H1 (cell line): ENCODE measurements around the gene KPNA6. TPM values are rescaled to one million over a fixed set of nuclear protein-coding genes. Genes with fewer than 3 reads are reported as not detected.

ENCODE experiments used
- TBP ChIP-seq: IDR thresholded peaks from 2 replicates; pipeline ENCODE4 v1.6.1; 2011; ENCODE audit warnings: low read depth, low read length, improper control_type of control experiment
- microRNA-seq, 2 experiments: library from miRNA; unstranded; fragments of <30 nt; microRNA quantifications; one replicate each; pipeline versions ENCODE4 to v1.2.0, GENCODE V29; 2016 to 2020; ENCODE audit warnings: borderline microRNAs expressed in 2 of 2, borderline number of aligned reads in 2 of 2, borderline replicate concordance in 1 of 2
- polyA plus RNA-seq, 7 experiments: library from polyadenylated mRNA; depleted of rRNA in 3 of 7; stranded (reverse) in 5 of 7; unstranded in 2 of 7; fragments of >200 nt in 5 of 7; fragments of 200-250 nt in 2 of 7; gene quantifications; 1 replicate in 5 of 7; 2 replicates in 1 of 7; 4 replicates in 1 of 7; pipeline versions ENCODE4 v1.2.1 to v1.2.3, GENCODE V29; 2011 to 2013; ENCODE audit warnings: missing spikeins in 2 of 7, mixed read lengths in 2 of 7
- small RNA-seq: library from polyadenylated mRNA; stranded (forward); fragments of <200 nt; extraction: miRNeasy Mini kit (QIAGEN cat#:217004); gene quantifications from one replicate; pipeline ENCODE3, GENCODE V24; 2013; ENCODE audit not compliant: insufficient read depth
- total RNA-seq: library from RNA; stranded (reverse); fragmentation: NEBNext Ultra II Directional; extraction: Animal tissue kit (Norgen Biotek cat#: 25700); gene quantifications from 2 replicates; pipeline ENCODE4 v1.2.1, GENCODE V29; 2021

Gene KPNA6
- total and polyA plus RNA-seq, 2 of the 8 experiments (the other 6 are each of a cell fraction or from before 2014, with no cell fraction given), result 24.2 to 120 TPM

GRCh38 chr1:32224285-32224684 lies 116.4 kb downstream of the KPNA6 start (continued):
- TF ChIP-seq TBP, result no peak

Small RNA genes within 50 kb of the gene (microRNA-seq; reads per million reads assigned to microRNA genes)
- gene MIR5585, result 0 reads per million in 2 experiments

Small RNA genes within 50 kb of the gene (small RNA-seq; reads per million reads assigned to genes)
- gene MIR5585 (not detected), gene RF00017 (not detected)

Other genes starting within 250 kb of the KPNA6 start
- gene PTP4A2, start 169.7 kb upstream of the KPNA6 start, total RNA-seq, result 167 and 214 TPM in 2 replicates
- gene PTP4A2, start 169.7 kb upstream of the KPNA6 start, polyA plus RNA-seq (2011; rRNA removed), result 39.1 and 87.4 TPM in 2 replicates
- gene KHDRBS1, start 94.2 kb upstream of the KPNA6 start, total RNA-seq, result 281 and 284 TPM in 2 replicates
- gene KHDRBS1, start 94.2 kb upstream of the KPNA6 start, polyA plus RNA-seq (2011; rRNA removed), result 53.8 and 62.7 TPM in 2 replicates
- 24.6 and 25.3 TPM in 2 replicates for gene TMEM39B, start 35.1 kb upstream of the KPNA6 start, total RNA-seq
- gene TMEM39B, start 35.1 kb upstream of the KPNA6 start, polyA plus RNA-seq (2011; rRNA removed), result 32.7 and 39.6 TPM in 2 replicates
- 45.4 and 46.9 TPM in 2 replicates for gene TXLNA, start 71.6 kb downstream of the KPNA6 start, total RNA-seq
- gene TXLNA, start 71.6 kb downstream of the KPNA6 start, polyA plus RNA-seq (2011; rRNA removed), result 31.3 and 31.6 TPM in 2 replicates
- gene CCDC28B, start 92.5 kb downstream of the KPNA6 start, total RNA-seq, result 17.1 and 20.9 TPM in 2 replicates
- 16.7 and 18.4 TPM in 2 replicates for gene CCDC28B, start 92.5 kb downstream of the KPNA6 start, polyA plus RNA-seq (2011; rRNA removed)
- 4.2 and 4.3 TPM in 2 replicates for gene IQCC, start 97.6 kb downstream of the KPNA6 start, total RNA-seq
- 1.9 and 2.5 TPM in 2 replicates for gene IQCC, start 97.6 kb downstream of the KPNA6 start, polyA plus RNA-seq (2011; rRNA removed)
- gene DCDC2B, start 101.0 kb downstream of the KPNA6 start, total RNA-seq, result not detected in 2 replicates
- not detected in 2 replicates for gene DCDC2B, start 101.0 kb downstream of the KPNA6 start, polyA plus RNA-seq (2011; rRNA removed)
- gene TMEM234, start 114.3 kb downstream of the KPNA6 start, total RNA-seq, result 8.9 TPM in 2 replicates
- gene TMEM234, start 114.3 kb downstream of the KPNA6 start, polyA plus RNA-seq (2011; rRNA removed), result 8.6 and 8.7 TPM in 2 replicates
- 243 and 247 TPM in 2 replicates for gene EIF3I, start 114.4 kb downstream of the KPNA6 start, total RNA-seq
- gene EIF3I, start 114.4 kb downstream of the KPNA6 start, polyA plus RNA-seq (2011; rRNA removed), result 345 and 346 TPM in 2 replicates
- gene FAM167B, start 139.2 kb downstream of the KPNA6 start, total RNA-seq, result 3.2 and 3.9 TPM in 2 replicates
- 2.8 and 4.2 TPM in 2 replicates for gene FAM167B, start 139.2 kb downstream of the KPNA6 start, polyA plus RNA-seq (2011; rRNA removed)
- gene LCK, start 143.2 kb downstream of the KPNA6 start, total RNA-seq, result 71.6 and 75.3 TPM in 2 replicates
- 99.2 and 122 TPM in 2 replicates for gene LCK, start 143.2 kb downstream of the KPNA6 start, polyA plus RNA-seq (2011; rRNA removed)
- gene HDAC1, start 184.0 kb downstream of the KPNA6 start, total RNA-seq, result 111 and 112 TPM in 2 replicates
- 98.6 and 125 TPM in 2 replicates for gene HDAC1, start 184.0 kb downstream of the KPNA6 start, polyA plus RNA-seq (2011; rRNA removed)
- gene MARCKSL1, start 228.2 kb downstream of the KPNA6 start, total RNA-seq, result 536 and 557 TPM in 2 replicates
- 558 and 618 TPM in 2 replicates for gene MARCKSL1, start 228.2 kb downstream of the KPNA6 start, polyA plus RNA-seq (2011; rRNA removed)